PFSK-1 (cell line): ENCODE measurements around the gene UGT1A10.

Experiments used
- FOXP2 ChIP-seq: optimal IDR thresholded peaks from 2 replicates; pipeline ENCODE3; 2011; ENCODE audit warnings: borderline replicate concordance, control low read depth, inconsistent platforms; ENCODE audit not compliant: insufficient read depth; ENCODE audit errors: extremely low read length, extremely low read depth
- POLR2AphosphoS5 ChIP-seq: IDR thresholded peaks from 2 replicates; pipeline ENCODE4 v1.6.1; 2012; ENCODE audit warnings: low read depth, mild to moderate bottlenecking, control low read depth, low read length, moderate library complexity
- SIN3A ChIP-seq: IDR thresholded peaks from 2 replicates; pipeline ENCODE4 v1.6.1; 2012; ENCODE audit warnings: mild to moderate bottlenecking, low read length, moderate library complexity, borderline replicate concordance; ENCODE audit not compliant: insufficient read depth
- TAF1 ChIP-seq: IDR thresholded peaks from 2 replicates; pipeline ENCODE4 v1.6.1; 2012; ENCODE audit warnings: low read length, control low read depth, borderline replicate concordance; ENCODE audit not compliant: insufficient read depth
- TF ChIP-seq, protein P1 (sequence below), 2 experiments: IDR thresholded peaks; 2 replicates each; pipeline versions ENCODE4 v1.6.1 to v1.8.0; 2011 to 2012; ENCODE audit warnings: low read depth in 2 of 2, low read length in 2 of 2, control low read depth in 1 of 2, inconsistent platforms in 1 of 2, mild to moderate bottlenecking in 1 of 2, moderate library complexity in 1 of 2; ENCODE audit not compliant: insufficient read depth in 1 of 2

The UGT1A10 gene

DNA sequence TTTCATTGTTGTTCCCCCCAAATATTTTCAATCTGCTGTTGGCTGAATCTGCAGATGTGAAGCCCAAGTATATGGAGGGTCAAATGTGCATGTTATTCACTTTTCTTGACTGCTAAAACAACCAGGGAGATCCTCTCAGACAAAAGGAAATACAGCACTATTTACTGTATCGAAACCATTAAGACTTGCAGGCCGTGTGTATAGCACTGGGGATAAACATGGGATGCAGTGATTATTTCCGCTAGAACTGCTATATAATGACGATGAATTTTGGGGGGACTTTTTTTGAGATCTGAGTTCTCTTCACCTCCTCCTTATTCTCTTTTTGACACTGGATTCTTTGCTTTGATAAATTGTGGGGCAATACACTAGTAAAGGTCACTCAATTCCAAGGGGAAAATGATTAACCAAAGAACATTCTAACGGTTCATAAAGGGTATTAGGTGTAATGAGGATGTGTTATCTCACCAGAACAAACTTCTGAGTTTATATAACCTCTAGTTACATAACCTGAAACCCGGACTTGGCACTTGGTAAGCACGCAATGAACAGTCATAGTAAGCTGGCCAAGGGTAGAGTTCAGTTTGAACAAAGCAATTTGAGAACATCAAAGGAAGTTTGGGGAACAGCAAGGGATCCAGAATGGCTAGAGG lies 120.3 kb downstream of the UGT1A10 start:
- TF ChIP-seq, protein P1, sequence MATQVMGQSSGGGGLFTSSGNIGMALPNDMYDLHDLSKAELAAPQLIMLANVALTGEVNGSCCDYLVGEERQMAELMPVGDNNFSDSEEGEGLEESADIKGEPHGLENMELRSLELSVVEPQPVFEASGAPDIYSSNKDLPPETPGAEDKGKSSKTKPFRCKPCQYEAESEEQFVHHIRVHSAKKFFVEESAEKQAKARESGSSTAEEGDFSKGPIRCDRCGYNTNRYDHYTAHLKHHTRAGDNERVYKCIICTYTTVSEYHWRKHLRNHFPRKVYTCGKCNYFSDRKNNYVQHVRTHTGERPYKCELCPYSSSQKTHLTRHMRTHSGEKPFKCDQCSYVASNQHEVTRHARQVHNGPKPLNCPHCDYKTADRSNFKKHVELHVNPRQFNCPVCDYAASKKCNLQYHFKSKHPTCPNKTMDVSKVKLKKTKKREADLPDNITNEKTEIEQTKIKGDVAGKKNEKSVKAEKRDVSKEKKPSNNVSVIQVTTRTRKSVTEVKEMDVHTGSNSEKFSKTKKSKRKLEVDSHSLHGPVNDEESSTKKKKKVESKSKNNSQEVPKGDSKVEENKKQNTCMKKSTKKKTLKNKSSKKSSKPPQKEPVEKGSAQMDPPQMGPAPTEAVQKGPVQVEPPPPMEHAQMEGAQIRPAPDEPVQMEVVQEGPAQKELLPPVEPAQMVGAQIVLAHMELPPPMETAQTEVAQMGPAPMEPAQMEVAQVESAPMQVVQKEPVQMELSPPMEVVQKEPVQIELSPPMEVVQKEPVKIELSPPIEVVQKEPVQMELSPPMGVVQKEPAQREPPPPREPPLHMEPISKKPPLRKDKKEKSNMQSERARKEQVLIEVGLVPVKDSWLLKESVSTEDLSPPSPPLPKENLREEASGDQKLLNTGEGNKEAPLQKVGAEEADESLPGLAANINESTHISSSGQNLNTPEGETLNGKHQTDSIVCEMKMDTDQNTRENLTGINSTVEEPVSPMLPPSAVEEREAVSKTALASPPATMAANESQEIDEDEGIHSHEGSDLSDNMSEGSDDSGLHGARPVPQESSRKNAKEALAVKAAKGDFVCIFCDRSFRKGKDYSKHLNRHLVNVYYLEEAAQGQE (IDR thresholded peaks at IDR 0.05; ENCODE audit: insufficient read depth in 1 of 2, low read depth in 2 of 2, low read length in 2 of 2) = no peak
- TF ChIP-seq TAF1 (no peak), POLR2AphosphoS5 (no peak), FOXP2 (no peak), SIN3A (no peak)

DNA sequence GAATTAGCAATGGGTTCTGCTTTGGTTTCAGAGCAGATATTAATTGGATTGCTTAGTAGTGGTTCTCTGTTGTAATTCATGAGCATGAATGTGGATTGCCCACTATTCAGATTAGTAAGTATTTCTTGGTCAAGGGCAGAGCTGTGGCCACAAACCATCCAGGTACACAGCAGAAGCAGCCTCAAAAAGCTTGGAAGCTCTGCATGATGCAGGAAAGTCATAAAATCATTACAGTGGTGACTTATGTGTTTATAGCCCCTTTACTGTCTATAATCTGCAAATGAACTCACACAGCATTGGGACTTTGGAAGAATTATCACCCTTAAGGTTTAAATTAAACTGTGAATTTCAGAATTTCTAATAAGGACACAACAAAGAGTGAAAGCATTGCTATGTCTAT lies 121.9 kb downstream of the UGT1A10 start:
- TF ChIP-seq TAF1 (no peak), POLR2AphosphoS5 (no peak), SIN3A (no peak), FOXP2 (no peak)
- TF ChIP-seq, protein P1 (IDR thresholded peaks at IDR 0.05; ENCODE audit: insufficient read depth in 1 of 2, low read depth in 2 of 2, low read length in 2 of 2) = no peak

DNA sequence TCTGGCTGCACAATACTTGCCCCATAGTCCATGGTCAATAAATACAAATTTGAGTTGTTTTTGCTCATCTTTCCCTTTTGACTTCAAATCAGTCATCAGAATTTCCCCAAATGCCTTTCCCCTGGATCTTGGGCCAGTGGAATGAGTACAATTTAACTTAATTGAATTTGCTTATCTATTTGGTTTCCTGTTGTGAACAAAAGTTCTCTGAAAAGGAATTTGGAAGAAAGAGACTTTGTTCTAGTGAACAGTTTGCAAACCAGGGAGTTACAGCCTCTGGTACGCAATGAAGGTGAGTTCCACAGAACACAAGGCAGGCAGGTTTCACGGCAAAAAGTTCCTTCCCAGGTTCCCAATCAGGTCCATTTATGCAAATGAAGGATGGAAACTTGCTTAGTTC lies 122.6 kb downstream of the UGT1A10 start:
- TF ChIP-seq TAF1 = no peak
- TF ChIP-seq POLR2AphosphoS5 = no peak

DNA sequence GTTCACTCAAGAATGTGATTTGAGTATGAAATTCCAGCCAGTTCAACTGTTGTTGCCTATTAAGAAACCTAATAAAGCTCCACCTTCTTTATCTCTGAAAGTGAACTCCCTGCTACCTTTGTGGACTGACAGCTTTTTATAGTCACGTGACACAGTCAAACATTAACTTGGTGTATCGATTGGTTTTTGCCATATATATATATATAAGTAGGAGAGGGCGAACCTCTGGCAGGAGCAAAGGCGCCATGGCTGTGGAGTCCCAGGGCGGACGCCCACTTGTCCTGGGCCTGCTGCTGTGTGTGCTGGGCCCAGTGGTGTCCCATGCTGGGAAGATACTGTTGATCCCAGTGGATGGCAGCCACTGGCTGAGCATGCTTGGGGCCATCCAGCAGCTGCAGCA lies 123.8 kb downstream of the UGT1A10 start, which contains the start of gene UGT1A1:
Gene UGT1A1, plus strand, starts transcription at position 228 of the 400 bp plus-strand sequence. Its CDS starts 18 bp downstream, at position 246.
- no peak for TF ChIP-seq TAF1
- TF ChIP-seq, protein P1 (IDR thresholded peaks at IDR 0.05; ENCODE audit: insufficient read depth in 1 of 2, low read depth in 2 of 2, low read length in 2 of 2) = no peak
- TF ChIP-seq SIN3A = no peak
- no peak for TF ChIP-seq POLR2AphosphoS5

DNA sequence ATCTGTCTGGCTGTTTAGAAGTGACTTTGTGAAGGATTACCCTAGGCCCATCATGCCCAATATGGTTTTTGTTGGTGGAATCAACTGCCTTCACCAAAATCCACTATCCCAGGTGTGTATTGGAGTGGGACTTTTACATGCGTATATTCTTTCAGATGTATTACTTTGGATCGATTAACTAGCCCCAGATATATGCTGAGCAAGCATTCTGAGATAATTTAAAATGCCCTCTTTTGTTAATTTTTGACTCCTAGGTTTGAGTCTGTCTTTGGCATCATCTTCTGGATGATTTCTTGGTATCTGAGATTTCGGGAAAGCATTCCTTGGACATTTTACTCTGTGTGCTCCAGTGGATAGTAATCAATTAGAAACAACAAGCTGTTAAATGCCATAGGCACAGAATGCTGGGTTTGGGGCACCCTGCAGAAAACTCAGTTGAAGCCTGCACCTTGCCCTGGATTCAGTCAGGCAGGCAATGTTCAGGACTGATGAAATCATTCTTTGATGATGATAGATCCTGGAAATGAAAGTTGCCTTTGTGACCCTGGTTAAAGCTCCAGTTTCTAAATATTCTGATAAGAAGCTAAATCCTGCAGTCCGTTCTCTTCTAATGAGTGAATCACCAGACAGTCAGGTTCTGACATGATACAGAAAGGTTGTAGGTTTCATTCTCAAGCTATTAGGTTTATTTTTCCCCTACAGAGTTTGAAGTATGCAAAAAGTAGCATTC lies 125.0 kb downstream of the UGT1A10 start:
- TF ChIP-seq FOXP2 (no peak), POLR2AphosphoS5 (no peak), TAF1 (no peak), SIN3A (no peak)
- TF ChIP-seq, protein P1 (IDR thresholded peaks at IDR 0.05; ENCODE audit: insufficient read depth in 1 of 2, low read depth in 2 of 2, low read length in 2 of 2) = no peak
